ENCODE data around the gene ESM1.

- TF ChIP-seq L3MBTL2 (conservative IDR thresholded peaks at IDR 0.05) (no peak), FOXA1 (IDR thresholded peaks at IDR 0.05) (no peak), SP1 (IDR thresholded peaks at IDR 0.05) (no peak), PKNOX1 (IDR thresholded peaks at IDR 0.05) (no peak), CTBP1 (IDR thresholded peaks at IDR 0.05; ENCODE audit: borderline replicate concordance) (no peak), SUZ12 (IDR thresholded peaks at IDR 0.05) (no peak), LEF1 (IDR thresholded peaks at IDR 0.05; ENCODE audit: borderline replicate concordance) (no peak)
These were observed 48.2 kb upstream of the ESM1 start for GRCh38 chr5:55033568-55033967.

All from HEK293T (cell line).